Endothelial cell of umbilical vein (primary cell): ENCODE results near the gene LAMB1.

ENCODE experiments used
- CTCF ChIP-seq, 2 donors: IDR thresholded peaks; 1 replicate in 1 of 2; 2 replicates in 1 of 2; pipeline ENCODE4 v1.5.1; 2011; ENCODE audit warnings: low read length in 2 of 2, mild to moderate bottlenecking in 2 of 2, moderate library complexity in 2 of 2, control low read depth in 1 of 2, inconsistent platforms in 1 of 2, low read depth in 1 of 2; ENCODE audit not compliant: insufficient read depth in 1 of 2; ENCODE audit errors: extremely low read depth in 1 of 2
- EZH2 ChIP-seq: IDR thresholded peaks from 2 replicates; pipeline ENCODE4 v1.6.1; 2012; ENCODE audit warnings: borderline replicate concordance, low read depth, mild to moderate bottlenecking, moderate library complexity, low read length, inconsistent platforms; ENCODE audit not compliant: severe bottlenecking
- FOS ChIP-seq: IDR thresholded peaks from 2 replicates; pipeline ENCODE4 v1.6.1; 2011; ENCODE audit warnings: mild to moderate bottlenecking, low read length, moderate library complexity, borderline replicate concordance; ENCODE audit not compliant: insufficient read depth
- GATA2 ChIP-seq: IDR thresholded peaks from 2 replicates; pipeline ENCODE4 v1.7.0; 2011; ENCODE audit warnings: low read depth, mild to moderate bottlenecking, moderate library complexity, mixed read lengths, low read length; ENCODE audit not compliant: insufficient read length, insufficient read depth
- MAX ChIP-seq: IDR thresholded peaks from 2 replicates; pipeline ENCODE4 v1.6.1; 2011; ENCODE audit not compliant: insufficient read depth, insufficient read length
- MYC ChIP-seq: IDR thresholded peaks from one replicate; pipeline ENCODE4 v1.6.1; 2011; ENCODE audit warnings: mild to moderate bottlenecking, low read depth, low read length
- POLR2A ChIP-seq: IDR thresholded peaks from 2 replicates; pipeline ENCODE4 v1.6.1; 2012; ENCODE audit warnings: low read depth, mild to moderate bottlenecking, control low read depth, low read length
- POLR2AphosphoS5 ChIP-seq: IDR thresholded peaks from 2 replicates; pipeline ENCODE4 v1.6.1; 2012; ENCODE audit warnings: low read depth, mild to moderate bottlenecking, control low read depth, low read length, moderate library complexity; ENCODE audit not compliant: insufficient read depth

GRCh38 chr7:107953265-107953923 lies 49.6 kb downstream of the LAMB1 start:
- TF ChIP-seq POLR2AphosphoS5 = no peak
- no peak for TF ChIP-seq FOS
- no peak for TF ChIP-seq POLR2A
- no peak for TF ChIP-seq CTCF (IDR thresholded peaks at IDR 0.05; ENCODE audit: extremely low read depth in 1 of 2, insufficient read depth in 1 of 2, low read depth in 1 of 2, low read length in 2 of 2)
- no peak for TF ChIP-seq MYC
- TF ChIP-seq EZH2 = no peak
- no peak for TF ChIP-seq MAX
- no peak for TF ChIP-seq GATA2
